Measurements from ENCODE around the gene KIAA1328. TPM values are rescaled to one million over a fixed set of nuclear protein-coding genes. Genes with fewer than 3 reads are reported as not detected.

The KIAA1328 gene
- total RNA-seq, result 1 to 10 TPM; 4.2 to 7.4 TPM
- 1 to 10 TPM in 1 of 2 donors, under 1 TPM in 1; 0.95 to 1.6 TPM for polyA plus RNA-seq

DNA sequence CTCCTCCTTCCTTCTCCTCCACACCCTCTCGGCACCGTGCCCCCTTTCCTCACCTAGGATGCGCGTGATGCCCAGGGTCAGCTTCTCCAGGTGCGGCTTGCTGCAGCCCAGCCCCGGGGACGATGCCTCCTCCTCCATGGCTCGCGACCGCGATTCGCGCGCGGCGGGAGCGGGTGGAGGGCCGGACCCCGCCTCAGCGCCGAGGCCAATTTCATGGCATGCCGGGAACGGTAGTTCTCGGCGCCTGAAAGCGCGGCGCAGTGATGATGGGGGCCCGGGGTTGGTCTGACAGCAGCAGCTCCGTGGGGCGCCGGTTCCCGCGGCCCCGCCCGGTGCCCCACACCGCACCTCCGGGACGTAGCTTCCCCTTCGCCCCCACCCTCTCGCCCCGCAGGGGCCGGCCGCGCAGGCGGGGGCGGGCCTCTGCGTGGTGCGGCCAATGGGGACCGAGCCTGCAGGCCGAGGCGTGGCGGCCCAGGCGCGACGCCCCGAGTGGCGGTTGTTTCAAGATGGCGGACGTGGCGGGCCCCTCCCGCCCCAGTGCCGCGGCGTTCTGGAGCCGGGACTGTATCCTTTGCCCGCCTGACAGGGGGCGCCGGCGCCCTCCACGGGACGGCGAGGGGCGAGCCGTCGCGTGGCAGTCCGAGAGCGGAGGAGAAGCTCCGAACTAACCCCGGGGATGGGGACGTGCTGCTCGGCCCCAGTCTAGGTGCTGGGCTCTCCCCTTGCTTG is at the start of gene KIAA1328, which contains the start of gene TPGS2:
Gene KIAA1328 (plus strand): TSS at position 498 of the 732 bp plus-strand sequence. CDS start 12 bp downstream, at position 510.
Gene TPGS2 (minus strand): TSS at position 373 of the 732 bp plus-strand sequence. CDS start 235 bp downstream, at position 138.
- Histone ChIP-seq H3K27me3 (ENCODE audit: control insufficient read depth in 4 of 4, insufficient read depth in 4 of 4, low read length in 3 of 4) (no peaks in the 10 kb centered on the region), H3K9ac (ENCODE audit: low read depth in 1 of 2, low read length in 2 of 2) (peak within 1 kb of the TSS; percentile 30 to 80), H3K27ac (ENCODE audit: low read depth in 1 of 2, low read length in 2 of 2) (peak within 1 kb of the TSS; percentile 59 to 62), H3K4me3 (ENCODE audit: low read depth in 1 of 3, low read length in 3 of 3) (peak within 1 kb of the TSS; percentile 49 to 99 (median 98)), H3K9me3 (ENCODE audit: control insufficient read depth in 4 of 4, low read length in 3 of 4) (no peaks in the 10 kb centered on the region), H3K4me1 (ENCODE audit: control insufficient read depth in 4 of 4, insufficient read depth in 4 of 4, low read length in 3 of 4) (peaks cover 2 to 14% (median 12%) of the 10 kb centered on the region in 4 donors), H3K36me3 (ENCODE audit: control insufficient read depth in 4 of 4, insufficient read depth in 3 of 4, low read depth in 1 of 4, low read length in 3 of 4) (no peaks in the 10 kb centered on the region)
- under 1% methylated on average over 83 of the region's 83 CpGs for WGBS
- peak; percentile 96 for TF ChIP-seq YY1 (IDR thresholded peaks at IDR 0.05)
- TF ChIP-seq, protein P1, sequence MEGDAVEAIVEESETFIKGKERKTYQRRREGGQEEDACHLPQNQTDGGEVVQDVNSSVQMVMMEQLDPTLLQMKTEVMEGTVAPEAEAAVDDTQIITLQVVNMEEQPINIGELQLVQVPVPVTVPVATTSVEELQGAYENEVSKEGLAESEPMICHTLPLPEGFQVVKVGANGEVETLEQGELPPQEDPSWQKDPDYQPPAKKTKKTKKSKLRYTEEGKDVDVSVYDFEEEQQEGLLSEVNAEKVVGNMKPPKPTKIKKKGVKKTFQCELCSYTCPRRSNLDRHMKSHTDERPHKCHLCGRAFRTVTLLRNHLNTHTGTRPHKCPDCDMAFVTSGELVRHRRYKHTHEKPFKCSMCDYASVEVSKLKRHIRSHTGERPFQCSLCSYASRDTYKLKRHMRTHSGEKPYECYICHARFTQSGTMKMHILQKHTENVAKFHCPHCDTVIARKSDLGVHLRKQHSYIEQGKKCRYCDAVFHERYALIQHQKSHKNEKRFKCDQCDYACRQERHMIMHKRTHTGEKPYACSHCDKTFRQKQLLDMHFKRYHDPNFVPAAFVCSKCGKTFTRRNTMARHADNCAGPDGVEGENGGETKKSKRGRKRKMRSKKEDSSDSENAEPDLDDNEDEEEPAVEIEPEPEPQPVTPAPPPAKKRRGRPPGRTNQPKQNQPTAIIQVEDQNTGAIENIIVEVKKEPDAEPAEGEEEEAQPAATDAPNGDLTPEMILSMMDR (IDR thresholded peaks at IDR 0.05; ENCODE audit: low read depth, low read length, missing input control), result peak; percentile 18
- no peak for TF ChIP-seq FOXA2 (IDR thresholded peaks at IDR 0.05)
- no peak for TF ChIP-seq JUND (IDR thresholded peaks at IDR 0.05)
- peak; percentile 88 for DNase-seq (ENCODE audit: low spot score)

DNA sequence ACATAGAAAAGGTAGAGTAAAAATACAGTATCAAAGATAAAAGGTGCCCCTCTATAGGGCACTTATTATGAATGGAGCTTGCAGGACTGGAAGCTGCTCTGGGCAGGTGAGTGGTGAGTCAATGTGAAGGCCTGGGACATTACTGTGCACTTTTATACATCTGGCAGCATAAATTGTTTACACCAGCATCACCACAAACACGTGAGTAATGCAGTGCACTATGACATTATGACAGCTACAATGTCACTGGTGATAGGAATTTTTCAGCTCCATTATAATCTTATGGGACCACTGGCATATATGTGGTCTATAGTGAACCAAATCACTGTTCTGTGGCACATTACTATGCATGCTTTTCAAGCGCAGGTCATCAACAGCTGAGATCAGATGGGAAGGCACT is 48.2 kb upstream of the KIAA1328 start:
- Histone ChIP-seq H3K9ac (ENCODE audit: low read depth in 1 of 2, low read length in 2 of 2) (no peak overlapping the region), H3K36me3 (ENCODE audit: control insufficient read depth in 4 of 4, insufficient read depth in 3 of 4, low read depth in 1 of 4, low read length in 3 of 4) (no peaks in the 10 kb centered on the region), H3K4me1 (ENCODE audit: control insufficient read depth in 4 of 4, insufficient read depth in 4 of 4, low read length in 3 of 4) (no peaks in the 10 kb centered on the region), H3K27ac (ENCODE audit: low read depth in 1 of 2, low read length in 2 of 2) (no peak overlapping the region), H3K4me3 (ENCODE audit: low read depth in 1 of 3, low read length in 3 of 3) (no peak overlapping the region), H3K9me3 (ENCODE audit: control insufficient read depth in 4 of 4, low read length in 3 of 4) (no peaks in the 10 kb centered on the region), H3K27me3 (ENCODE audit: control insufficient read depth in 4 of 4, insufficient read depth in 4 of 4, low read length in 3 of 4) (no peaks in the 10 kb centered on the region)
- TF ChIP-seq NR2F2 (IDR thresholded peaks at IDR 0.05) (no peak), RAD21 (IDR thresholded peaks at IDR 0.05) (no peak), TAF1 (conservative IDR thresholded peaks at IDR 0.05) (no peak), YY1 (IDR thresholded peaks at IDR 0.05) (no peak), JUND (IDR thresholded peaks at IDR 0.05) (no peak), HNF4G (IDR thresholded peaks at IDR 0.05) (no peak), HNF4A (conservative IDR thresholded peaks at IDR 0.05) (no peak), EGR1 (IDR thresholded peaks at IDR 0.05; ENCODE audit: low read depth in 2 of 2) (no peak), FOXA2 (IDR thresholded peaks at IDR 0.05) (no peak), FOXA1 (IDR thresholded peaks at IDR 0.05) (no peak), GABPA (IDR thresholded peaks at IDR 0.05 in 1 of 2, conservative IDR thresholded peaks at IDR 0.05 in 1 of 2) (no peak)
- TF ChIP-seq, protein P2, sequence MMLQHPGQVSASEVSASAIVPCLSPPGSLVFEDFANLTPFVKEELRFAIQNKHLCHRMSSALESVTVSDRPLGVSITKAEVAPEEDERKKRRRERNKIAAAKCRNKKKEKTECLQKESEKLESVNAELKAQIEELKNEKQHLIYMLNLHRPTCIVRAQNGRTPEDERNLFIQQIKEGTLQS (IDR thresholded peaks at IDR 0.05), result no peak
- TF ChIP-seq, protein P3, sequence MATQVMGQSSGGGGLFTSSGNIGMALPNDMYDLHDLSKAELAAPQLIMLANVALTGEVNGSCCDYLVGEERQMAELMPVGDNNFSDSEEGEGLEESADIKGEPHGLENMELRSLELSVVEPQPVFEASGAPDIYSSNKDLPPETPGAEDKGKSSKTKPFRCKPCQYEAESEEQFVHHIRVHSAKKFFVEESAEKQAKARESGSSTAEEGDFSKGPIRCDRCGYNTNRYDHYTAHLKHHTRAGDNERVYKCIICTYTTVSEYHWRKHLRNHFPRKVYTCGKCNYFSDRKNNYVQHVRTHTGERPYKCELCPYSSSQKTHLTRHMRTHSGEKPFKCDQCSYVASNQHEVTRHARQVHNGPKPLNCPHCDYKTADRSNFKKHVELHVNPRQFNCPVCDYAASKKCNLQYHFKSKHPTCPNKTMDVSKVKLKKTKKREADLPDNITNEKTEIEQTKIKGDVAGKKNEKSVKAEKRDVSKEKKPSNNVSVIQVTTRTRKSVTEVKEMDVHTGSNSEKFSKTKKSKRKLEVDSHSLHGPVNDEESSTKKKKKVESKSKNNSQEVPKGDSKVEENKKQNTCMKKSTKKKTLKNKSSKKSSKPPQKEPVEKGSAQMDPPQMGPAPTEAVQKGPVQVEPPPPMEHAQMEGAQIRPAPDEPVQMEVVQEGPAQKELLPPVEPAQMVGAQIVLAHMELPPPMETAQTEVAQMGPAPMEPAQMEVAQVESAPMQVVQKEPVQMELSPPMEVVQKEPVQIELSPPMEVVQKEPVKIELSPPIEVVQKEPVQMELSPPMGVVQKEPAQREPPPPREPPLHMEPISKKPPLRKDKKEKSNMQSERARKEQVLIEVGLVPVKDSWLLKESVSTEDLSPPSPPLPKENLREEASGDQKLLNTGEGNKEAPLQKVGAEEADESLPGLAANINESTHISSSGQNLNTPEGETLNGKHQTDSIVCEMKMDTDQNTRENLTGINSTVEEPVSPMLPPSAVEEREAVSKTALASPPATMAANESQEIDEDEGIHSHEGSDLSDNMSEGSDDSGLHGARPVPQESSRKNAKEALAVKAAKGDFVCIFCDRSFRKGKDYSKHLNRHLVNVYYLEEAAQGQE (IDR thresholded peaks at IDR 0.05), result no peak
- TF ChIP-seq, protein P4, sequence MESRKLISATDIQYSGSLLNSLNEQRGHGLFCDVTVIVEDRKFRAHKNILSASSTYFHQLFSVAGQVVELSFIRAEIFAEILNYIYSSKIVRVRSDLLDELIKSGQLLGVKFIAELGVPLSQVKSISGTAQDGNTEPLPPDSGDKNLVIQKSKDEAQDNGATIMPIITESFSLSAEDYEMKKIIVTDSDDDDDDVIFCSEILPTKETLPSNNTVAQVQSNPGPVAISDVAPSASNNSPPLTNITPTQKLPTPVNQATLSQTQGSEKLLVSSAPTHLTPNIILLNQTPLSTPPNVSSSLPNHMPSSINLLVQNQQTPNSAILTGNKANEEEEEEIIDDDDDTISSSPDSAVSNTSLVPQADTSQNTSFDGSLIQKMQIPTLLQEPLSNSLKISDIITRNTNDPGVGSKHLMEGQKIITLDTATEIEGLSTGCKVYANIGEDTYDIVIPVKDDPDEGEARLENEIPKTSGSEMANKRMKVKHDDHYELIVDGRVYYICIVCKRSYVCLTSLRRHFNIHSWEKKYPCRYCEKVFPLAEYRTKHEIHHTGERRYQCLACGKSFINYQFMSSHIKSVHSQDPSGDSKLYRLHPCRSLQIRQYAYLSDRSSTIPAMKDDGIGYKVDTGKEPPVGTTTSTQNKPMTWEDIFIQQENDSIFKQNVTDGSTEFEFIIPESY (IDR thresholded peaks at IDR 0.05), result no peak
- TF ChIP-seq, protein P5, sequence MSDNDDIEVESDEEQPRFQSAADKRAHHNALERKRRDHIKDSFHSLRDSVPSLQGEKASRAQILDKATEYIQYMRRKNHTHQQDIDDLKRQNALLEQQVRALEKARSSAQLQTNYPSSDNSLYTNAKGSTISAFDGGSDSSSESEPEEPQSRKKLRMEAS (IDR thresholded peaks at IDR 0.05), result no peak
- TF ChIP-seq, protein P1 (IDR thresholded peaks at IDR 0.05; ENCODE audit: low read depth, low read length, missing input control), result no peak
- DNase-seq (ENCODE audit: low spot score), result no peak
- 85% methylated on average over 2 of the region's 2 CpGs for WGBS
